Suprapubic skin (tissue), 4 donors: Measurements from ENCODE around the gene PCBD2. TPM values are rescaled to one million over a fixed set of nuclear protein-coding genes. Genes with fewer than 3 reads are reported as not detected.

Experiments used
- DNase-seq, 2 donors: peaks; one replicate each; pipeline ENCODE4 v3.0.0-alpha.2; 2019; ENCODE audit warnings: low spot score in 2 of 2
- H3K27ac ChIP-seq: fragments of 200-600 bp; sonication (generic); one replicate; pipeline ENCODE4 v1.5.1; 2019
- H3K27me3 ChIP-seq: fragments of 200-600 bp; sonication (generic); one replicate; pipeline ENCODE4 v1.5.1; 2019
- H3K36me3 ChIP-seq: fragments of 200-600 bp; sonication (generic); one replicate; pipeline ENCODE4 v1.5.1; 2019
- H3K4me1 ChIP-seq: fragments of 200-600 bp; sonication (generic); one replicate; pipeline ENCODE4 v1.5.1; 2019
- H3K4me3 ChIP-seq: fragments of 200-600 bp; sonication (generic); one replicate; pipeline ENCODE4 v1.5.1; 2019; ENCODE audit warnings: mild to moderate bottlenecking
- H3K9me3 ChIP-seq: fragments of 200-600 bp; sonication (generic); one replicate; pipeline ENCODE4 v1.5.1; 2019
- CTCF ChIP-seq, 2 donors: fragments of 200-600 bp in 1 of 2; fragments of 450-650 bp in 1 of 2; sonication (generic) in 1 of 2; IDR thresholded peaks; one replicate each; pipeline ENCODE4 v1.5.1; 2016 to 2019; ENCODE audit warnings: antibody characterized with exemption in 2 of 2, mild to moderate bottlenecking in 1 of 2, moderate library complexity in 1 of 2
- EP300 ChIP-seq: sonication (generic); formaldehyde crosslinking; IDR thresholded peaks from one replicate; pipeline ENCODE4 v1.6.1; 2017; ENCODE audit warnings: antibody characterized with exemption
- POLR2A ChIP-seq, 2 donors: fragments of 450-650 bp; IDR thresholded peaks; one replicate each; pipeline ENCODE4 v1.6.1; 2017; ENCODE audit warnings: antibody characterized with exemption in 2 of 2, mild to moderate bottlenecking in 2 of 2, moderate library complexity in 2 of 2
- POLR2AphosphoS5 ChIP-seq, 3 donors: sonication (generic); formaldehyde crosslinking; IDR thresholded peaks; one replicate each; pipeline ENCODE4 v1.6.1; 2017; ENCODE audit warnings: antibody characterized with exemption in 3 of 3
- WGBS: methylation state at CpG from one replicate; pipeline ENCODE4 v1.1.5; 2018; 5-methylcytosine and 5-hydroxymethylcytosine counted together
- total RNA-seq, 4 donors: library from RNA; depleted of rRNA; stranded (reverse); fragments of >200 nt; gene quantifications; one replicate each; pipeline ENCODE4 v1.1.0, GENCODE V29; 2016

The PCBD2 gene
- total RNA-seq, 4 donors from 2014 or later: 8.2 to 13.4 (median 9.1) TPM

GRCh38 chr5:135007305-135007704 is 102.4 kb downstream of the PCBD2 start:
- no peaks in the 10 kb centered on the region for H3K4me1 ChIP-seq
- H3K9me3 ChIP-seq: no peaks in the 10 kb centered on the region
- TF ChIP-seq EP300 (no peak), POLR2A (IDR thresholded peaks at IDR 0.05) (no peak), CTCF (IDR thresholded peaks at IDR 0.05) (no peak), POLR2AphosphoS5 (IDR thresholded peaks at IDR 0.05) (no peak)
- H3K36me3 ChIP-seq: no peaks in the 10 kb centered on the region
- no peaks in the 10 kb centered on the region for H3K27me3 ChIP-seq
- no peak overlapping the region for H3K4me3 ChIP-seq
- H3K27ac ChIP-seq: no peak overlapping the region
- 94% methylated on average over 9 of the region's 9 CpGs for WGBS
- no peak for DNase-seq

GRCh38 chr5:135007749-135008363 is 102.9 kb downstream of the PCBD2 start:
- no peak overlapping the region for H3K4me3 ChIP-seq
- H3K27me3 ChIP-seq: no peaks in the 10 kb centered on the region
- no peaks in the 10 kb centered on the region for H3K36me3 ChIP-seq
- no peak for DNase-seq
- TF ChIP-seq EP300 (no peak), POLR2AphosphoS5 (IDR thresholded peaks at IDR 0.05) (no peak), CTCF (IDR thresholded peaks at IDR 0.05) (no peak), POLR2A (IDR thresholded peaks at IDR 0.05) (no peak)
- no peak overlapping the region for H3K27ac ChIP-seq
- no peaks in the 10 kb centered on the region for H3K9me3 ChIP-seq
- H3K4me1 ChIP-seq: no peaks in the 10 kb centered on the region
- WGBS: 80% methylated on average over 10 of the region's 11 CpGs

GRCh38 chr5:135008556-135008955 is 103.6 kb downstream of the PCBD2 start:
- Histone ChIP-seq H3K27ac (no peak overlapping the region), H3K27me3 (no peaks in the 10 kb centered on the region), H3K4me3 (no peak overlapping the region), H3K36me3 (no peaks in the 10 kb centered on the region), H3K4me1 (no peaks in the 10 kb centered on the region), H3K9me3 (no peaks in the 10 kb centered on the region)
- no peak for TF ChIP-seq POLR2A (IDR thresholded peaks at IDR 0.05)
- no peak for TF ChIP-seq EP300
- TF ChIP-seq CTCF (IDR thresholded peaks at IDR 0.05): no peak
- no peak for TF ChIP-seq POLR2AphosphoS5 (IDR thresholded peaks at IDR 0.05)
- WGBS: 87% methylated on average over 8 of the region's 8 CpGs
- DNase-seq: no peak

- TF ChIP-seq CTCF (IDR thresholded peaks at IDR 0.05): no peak
- TF ChIP-seq POLR2A (IDR thresholded peaks at IDR 0.05): no peak
- TF ChIP-seq POLR2AphosphoS5 (IDR thresholded peaks at IDR 0.05): no peak
- no peak for TF ChIP-seq EP300
- no peaks in the 10 kb centered on the region for H3K27me3 ChIP-seq
- WGBS: 94% methylated on average over 9 of the region's 13 CpGs
- peaks cover under 1% of the 10 kb centered on the region for H3K4me1 ChIP-seq
- H3K27ac ChIP-seq: no peak overlapping the region
- no peaks in the 10 kb centered on the region for H3K36me3 ChIP-seq
- H3K9me3 ChIP-seq: no peaks in the 10 kb centered on the region
- H3K4me3 ChIP-seq: no peak overlapping the region
- DNase-seq: no peak
These were observed 104.2 kb downstream of the PCBD2 start for GRCh38 chr5:135008981-135009735.

GRCh38 chr5:135009736-135010501 is 105.0 kb downstream of the PCBD2 start:
- Histone ChIP-seq H3K27me3 (no peaks in the 10 kb centered on the region), H3K9me3 (no peaks in the 10 kb centered on the region), H3K36me3 (no peaks in the 10 kb centered on the region), H3K27ac (no peak overlapping the region), H3K4me1 (peaks cover 8% of the 10 kb centered on the region), H3K4me3 (no peak overlapping the region)
- TF ChIP-seq POLR2A (IDR thresholded peaks at IDR 0.05): no peak
- TF ChIP-seq EP300: no peak
- no peak for TF ChIP-seq POLR2AphosphoS5 (IDR thresholded peaks at IDR 0.05)
- TF ChIP-seq CTCF (IDR thresholded peaks at IDR 0.05): no peak
- 89% methylated on average over 3 of the region's 11 CpGs for WGBS
- no peak for DNase-seq
